Medulla oblongata (tissue), 1 donor: ENCODE results near the gene ZDHHC14.
"Not testable (repeated sequence)": the region's sequence is repeated elsewhere in the genome, so short reads cannot be mapped to it uniquely, and the experiment has no call there.

Source experiments
- DNase-seq: peaks from one replicate; pipeline ENCODE4 v3.0.0-alpha.2; 2015; ENCODE audit errors: extremely low spot score

ZDHHC14 gene

DNA sequence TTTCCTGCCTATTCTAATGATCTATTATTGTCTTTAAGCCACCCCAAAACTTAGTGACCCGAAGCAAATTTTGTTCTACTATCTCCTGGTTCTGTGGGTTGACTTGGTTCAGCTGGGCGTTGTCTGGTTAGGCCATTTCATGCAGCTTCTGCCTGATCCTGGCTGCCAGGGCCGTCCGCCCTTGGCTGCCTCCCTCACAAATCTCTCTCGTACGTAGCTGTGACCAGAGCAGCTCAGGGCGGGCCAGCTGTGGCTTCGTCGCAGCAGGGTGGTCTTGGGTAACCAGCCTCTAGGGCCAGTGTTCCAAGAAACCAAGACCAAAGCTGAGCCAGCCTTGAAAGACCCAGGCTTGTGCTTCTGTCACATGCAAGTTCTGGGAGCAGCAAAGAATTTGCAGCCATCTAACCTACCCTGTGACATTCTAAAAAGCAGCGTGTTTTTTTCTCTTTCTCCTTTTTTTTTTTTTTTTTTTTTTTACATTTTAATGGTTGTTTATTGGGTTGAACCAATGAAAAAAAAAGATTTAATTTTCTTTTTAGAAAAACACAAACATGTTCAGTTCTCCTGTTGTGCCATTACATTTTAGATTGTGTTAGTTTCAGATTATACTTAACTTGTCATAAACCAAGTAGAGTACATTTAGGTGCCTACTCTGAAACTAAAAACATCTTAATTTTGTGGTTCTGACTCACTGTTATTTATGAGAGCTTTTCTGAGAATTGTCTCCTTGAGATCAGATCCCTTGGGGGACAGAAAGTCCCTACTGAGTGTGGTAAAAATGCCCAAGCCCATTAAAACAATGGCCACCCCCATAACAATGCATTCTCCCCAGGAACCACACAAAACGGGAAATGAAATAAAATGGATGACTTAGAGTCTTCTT, 83.9 kb downstream of the ZDHHC14 start:
- DNase-seq = no peak

DNA sequence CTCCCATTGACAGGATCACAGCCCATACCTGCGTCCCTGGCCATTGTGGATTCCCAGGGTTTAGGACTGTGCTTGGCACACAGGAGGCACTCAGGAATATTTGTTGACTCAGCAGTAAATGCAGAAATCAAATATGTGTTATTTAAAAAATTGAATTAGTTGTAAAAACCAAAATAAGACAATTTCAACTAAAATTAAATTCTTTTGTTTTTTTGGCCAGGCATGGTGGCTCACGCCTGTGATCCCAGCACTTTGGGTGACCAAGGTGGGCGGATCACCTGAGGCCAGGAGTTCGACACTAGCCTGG, 85.3 kb downstream of the ZDHHC14 start:
- no peak for DNase-seq

DNA sequence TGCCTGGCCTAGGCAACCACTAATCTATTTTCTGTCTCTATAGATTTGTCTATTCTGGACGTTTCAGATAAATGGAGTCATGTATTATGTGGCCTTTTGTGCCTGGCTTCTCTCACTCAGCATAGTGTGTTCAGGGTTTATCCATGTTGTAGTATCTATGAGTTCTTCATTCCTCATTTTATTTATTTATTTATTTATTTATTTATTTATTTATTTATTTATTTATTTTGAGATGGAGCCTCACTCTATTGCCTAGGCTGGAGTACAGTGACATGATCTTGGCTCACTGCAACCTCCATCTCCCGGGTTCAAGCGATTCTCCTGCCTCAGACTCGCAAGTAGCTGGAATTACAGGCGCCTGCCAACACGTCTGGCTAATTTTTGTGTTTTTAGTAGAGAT, 86.3 kb downstream of the ZDHHC14 start:
- DNase-seq = not testable (repeated sequence)

DNA sequence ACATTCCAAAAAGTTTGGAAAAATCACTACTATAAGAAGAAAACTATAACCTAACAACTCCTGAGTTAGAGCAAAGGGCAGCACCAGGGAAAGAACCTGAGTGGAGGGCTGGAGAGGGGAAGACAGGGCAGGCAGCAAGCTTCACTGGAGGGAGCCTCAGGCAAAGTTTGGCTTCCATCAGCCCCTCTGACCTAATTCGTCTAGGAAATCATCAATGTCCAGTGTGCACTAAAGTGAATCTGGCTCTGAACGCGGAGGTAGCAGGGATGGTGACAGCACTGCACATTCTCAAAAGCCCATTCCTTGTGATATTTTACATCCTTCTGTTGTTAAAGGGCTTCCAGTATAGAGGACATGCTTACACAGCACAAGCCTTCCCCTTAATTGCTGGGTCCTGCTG, 87.1 kb downstream of the ZDHHC14 start:
- DNase-seq = no peak

DNA sequence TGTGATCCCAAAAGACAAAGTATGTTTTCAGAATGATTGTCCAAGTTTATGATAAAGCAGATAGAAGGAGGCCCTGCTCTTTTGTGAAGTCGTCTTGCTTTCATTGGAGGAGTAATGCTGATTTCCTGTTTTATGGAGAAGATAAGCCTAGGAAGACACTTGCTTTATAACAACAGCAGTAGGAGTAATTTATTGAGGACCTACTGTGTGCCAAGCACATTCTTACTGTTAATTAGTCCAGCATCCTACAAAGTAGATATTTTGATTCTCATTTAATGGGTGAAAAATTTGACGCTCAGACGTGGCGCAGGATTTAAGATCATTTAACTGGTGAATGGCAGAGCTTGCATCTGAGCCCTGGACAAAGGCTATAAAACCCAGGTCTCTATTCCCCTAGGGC, 87.6 kb downstream of the ZDHHC14 start:
- DNase-seq = no peak

DNA sequence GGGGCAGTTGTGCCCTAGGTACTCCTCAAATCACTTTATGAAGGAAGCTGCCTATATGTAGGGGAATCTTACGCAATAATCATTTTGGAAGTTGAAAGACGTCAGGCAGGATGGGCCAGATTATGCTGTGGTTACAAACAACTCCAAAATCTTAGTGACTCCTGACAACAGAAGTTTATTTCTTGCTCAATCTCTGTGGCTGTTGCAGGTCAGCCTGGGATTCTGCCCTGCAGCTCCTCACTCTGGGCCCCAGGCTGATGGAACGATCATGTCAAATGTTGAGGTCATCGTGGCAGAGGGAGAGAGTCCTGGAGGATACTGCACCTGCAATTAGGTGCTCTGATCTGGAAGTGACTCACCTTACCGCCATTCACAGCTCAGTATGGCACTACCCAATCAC, 88.4 kb downstream of the ZDHHC14 start:
- DNase-seq = no peak

DNA sequence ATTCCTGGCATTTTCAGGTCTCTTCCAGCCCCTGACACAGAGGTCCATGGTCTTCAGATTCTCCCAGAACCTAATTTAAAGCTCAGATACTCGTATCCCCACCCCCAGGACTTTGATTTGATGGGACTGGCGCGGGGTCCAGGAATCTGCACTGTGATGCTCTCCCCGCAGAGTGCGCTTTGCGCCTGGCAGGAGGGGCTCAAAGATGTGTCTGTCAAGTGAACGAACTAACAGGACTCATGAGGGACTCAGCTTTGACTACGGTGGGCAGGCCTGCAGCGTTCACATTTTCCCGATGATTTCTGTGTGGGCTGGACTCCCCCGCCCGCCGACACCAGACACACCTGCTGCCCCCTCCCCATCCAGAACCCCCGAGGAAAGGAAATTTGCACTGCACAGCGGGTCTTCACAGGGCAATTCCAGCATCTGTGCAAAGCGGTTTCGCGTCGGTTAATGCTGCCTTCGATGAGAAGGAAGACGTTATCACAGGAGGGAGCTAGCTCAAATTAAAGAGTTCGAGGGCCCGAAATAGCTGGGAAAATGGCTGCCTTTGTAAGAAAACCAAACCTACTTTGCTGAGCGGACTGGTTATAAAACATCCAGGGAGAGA, 90.2 kb downstream of the ZDHHC14 start:
- no peak for DNase-seq

DNA sequence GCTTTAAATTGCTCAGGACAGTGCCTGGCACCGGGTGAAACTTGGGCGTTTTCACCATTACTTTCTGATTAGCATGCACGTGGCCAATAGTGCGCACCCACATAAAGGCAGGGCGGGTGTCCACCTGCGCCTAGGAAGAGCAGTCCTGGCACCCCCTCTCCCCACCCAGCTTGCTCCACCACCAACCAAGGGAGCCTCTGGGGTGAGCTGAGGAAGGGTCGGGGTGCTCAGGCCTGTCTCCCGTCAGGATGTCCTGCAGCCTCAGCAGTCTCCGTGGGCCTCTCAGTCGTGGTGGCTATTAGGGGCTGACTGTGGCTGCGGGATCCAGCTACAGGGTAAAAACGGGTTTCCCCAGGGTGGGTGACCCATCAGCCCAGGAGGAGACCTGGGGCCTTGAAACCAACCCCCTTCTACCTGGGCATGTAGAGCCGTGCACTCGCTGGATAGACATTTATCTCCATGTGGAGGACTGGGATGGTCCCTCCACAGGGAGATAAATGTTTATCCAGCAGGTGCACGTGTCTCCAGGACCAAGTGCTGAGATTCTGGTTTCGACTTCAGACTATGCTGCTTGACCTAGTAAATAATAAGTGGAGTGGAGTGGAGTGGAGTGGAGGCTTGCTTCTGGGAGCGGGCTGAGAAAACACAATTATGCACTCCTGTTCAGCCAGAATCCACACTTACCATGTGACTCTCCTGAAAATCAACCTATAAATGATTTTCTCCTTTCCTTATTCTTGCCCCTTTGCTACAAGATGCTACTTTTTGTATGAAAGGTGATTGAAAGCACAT, 91.1 kb downstream of the ZDHHC14 start:
- DNase-seq = no peak

DNA sequence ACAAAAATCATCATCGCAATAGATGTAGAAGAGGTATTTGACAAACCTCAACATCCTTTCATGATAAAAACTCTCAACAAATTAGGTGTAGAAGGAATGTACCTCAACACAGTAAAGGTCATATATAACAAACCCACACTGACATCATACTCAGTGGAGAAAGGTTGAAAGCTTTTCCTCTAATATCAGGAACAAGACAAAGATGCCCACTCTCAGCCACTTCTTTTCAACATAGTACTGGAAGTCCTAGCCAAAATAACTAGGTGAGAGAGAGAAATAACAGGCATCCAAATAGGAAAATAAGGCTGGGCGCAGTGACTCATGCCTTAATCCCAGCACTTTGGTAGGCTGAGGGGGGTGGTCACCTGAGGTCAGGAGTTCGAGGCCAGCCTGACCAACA, 95.8 kb downstream of the ZDHHC14 start:
- DNase-seq = no peak

DNA sequence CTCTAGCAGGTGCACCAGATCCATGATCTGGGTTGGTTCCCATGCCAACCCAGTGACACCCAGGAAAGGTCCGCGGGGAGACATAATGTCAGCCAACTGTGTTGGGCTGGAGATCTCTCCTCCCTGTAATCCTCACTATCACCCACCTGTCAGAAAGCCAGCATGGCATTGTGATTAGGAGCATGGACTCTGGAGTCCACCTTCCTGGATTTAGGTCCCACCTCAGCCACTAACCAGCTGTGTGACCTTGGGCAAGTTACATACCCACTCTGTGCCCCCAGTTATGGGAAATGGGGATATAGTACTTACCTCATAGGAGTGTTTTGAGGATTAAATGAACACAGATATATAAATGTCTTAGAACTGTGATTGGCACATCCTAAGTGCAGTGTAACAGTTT, 97.9 kb downstream of the ZDHHC14 start:
- DNase-seq = no peak

DNA sequence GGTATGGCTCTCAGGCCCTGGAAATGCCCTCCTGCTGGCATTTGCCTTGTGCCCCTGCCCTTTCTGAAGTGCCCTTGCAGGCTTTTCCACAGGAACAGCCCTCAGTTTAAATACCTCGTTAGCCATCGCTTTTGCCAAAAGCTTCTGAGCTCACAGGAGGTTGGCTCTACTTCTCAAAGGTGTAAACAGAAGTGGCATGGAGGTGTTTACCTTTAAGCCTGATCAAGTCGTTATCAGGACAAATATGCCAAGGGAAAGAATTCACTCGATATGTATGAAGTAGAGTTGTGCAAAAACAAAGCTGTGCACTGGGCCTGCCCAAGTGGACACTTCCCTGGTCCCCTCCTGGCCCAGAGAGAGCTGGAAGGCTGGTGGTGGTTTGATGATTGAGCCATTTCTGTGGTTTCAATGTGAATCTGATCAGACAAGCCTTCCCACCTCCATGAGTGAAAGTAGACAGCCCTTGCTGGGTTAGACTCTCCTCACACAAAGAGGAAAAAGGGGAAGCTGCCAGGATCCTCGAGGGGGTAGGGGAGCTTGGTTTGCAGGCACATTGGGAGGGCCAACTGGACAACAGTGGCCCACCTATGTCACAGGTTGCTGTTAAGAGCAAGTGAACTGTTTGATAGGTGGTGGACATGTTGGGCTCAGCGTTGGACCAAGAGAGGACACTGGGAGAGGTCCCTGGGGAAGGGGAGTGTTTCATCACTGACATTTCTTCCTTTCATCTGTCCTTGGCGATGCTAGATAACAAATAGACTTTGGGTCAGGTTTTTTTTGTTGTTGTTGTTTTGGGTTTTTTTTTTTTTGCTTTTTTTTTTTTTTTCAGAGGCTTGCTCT, 98.7 kb downstream of the ZDHHC14 start:
- DNase-seq = no peak

DNA sequence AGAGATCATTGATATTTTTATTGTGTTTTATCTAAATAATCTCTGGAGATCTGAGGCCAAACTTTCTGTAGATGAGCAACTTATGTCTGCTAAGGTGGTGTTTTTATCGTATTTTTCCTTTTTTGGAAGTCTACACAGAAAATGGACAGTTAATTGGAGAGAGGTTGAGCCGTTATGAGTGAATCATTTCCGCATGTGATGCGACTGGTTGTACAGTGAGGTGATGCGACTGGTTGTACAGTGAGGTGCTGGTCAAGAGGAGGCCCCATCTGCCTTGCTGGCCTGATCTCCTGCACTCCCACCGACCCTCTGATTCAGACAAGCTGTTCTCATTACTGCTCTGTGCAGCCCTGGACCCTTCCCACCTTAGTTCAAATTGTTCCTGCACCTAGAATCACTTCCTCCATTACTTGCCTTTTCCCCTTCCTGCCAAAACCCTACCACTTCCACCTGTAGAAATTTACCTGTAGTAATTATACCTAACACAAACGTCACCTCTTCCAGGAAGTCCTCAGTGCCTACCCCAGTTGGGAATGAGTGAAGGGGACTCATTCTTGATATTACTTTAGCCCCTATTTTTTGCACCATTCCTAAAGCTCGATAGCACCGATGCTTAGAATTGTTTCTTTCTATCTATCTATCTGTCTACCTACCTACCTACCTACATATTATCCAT, 100.3 kb downstream of the ZDHHC14 start:
- DNase-seq = no peak

DNA sequence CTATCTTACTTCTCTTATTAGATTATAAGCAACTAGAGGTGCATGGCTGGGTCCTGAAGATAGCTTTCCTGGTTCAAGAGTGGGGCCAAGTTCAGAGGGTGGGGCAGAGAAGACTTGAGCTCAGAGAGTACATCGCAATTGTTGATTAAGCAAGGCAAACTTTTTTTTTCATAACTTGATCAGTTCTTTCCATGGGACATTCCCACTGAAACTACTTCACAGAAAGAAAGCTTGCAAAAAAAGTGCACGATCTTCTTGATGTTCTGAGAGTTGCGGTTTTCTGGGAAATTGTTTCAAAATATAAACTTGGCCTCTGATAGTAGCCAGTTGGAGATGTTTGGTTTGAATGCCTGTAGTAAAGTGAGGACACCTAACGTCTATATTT, 100.9 kb downstream of the ZDHHC14 start:
- DNase-seq = no peak

DNA sequence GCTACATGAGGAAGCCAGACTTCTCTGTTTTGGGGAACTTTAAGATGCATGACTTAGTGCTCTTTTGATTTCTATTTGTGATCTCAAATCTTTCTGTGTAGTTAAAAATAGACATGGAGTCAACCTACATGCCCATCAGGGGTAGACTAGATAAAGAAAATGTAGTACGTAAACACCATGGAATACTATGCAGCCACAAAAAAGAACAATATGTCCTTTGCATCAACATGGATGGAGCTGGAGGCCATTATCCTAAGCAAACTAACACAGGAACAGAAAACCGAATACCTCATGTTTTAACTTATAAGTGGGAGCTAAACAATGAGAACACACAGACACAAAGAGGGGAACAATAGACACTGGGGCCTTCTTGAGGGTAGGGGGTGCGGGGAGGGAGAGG, 102.8 kb downstream of the ZDHHC14 start:
- DNase-seq = no peak

DNA sequence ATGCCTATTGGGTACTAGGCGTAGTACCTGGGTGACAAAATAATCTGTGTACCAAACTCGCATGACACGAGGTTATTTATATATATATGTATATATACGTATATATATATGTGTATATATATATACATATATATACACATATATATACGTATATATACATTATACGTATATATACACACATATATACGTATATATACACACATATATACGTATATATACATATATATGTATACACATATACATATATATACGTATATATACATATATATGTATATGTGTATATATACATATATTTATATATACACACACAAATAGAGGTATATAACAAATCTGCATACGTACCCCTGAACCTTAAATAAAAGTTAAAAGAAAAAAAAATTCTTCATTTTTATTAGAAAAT, 103.2 kb downstream of the ZDHHC14 start:
- no peak for DNase-seq

DNA sequence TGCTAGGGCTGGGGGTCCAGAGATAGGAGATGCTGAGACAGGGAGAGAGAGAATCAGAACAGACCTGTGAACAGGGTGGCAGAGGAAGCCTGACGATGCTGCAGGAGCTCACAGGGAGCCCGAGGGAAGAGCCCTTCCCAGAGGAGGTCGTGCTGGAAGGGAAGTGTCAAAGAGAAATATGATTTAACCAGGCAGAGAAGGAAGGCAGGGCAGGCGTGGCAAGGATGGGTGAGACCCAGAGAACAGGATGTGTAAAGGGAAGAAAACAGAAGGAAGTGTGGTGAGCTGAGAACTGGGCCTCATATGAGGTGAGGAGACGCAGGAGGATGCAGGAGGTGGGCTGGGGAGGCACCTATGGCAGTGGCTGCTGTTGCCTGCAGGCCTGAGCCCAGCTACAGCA, 105.6 kb downstream of the ZDHHC14 start:
- DNase-seq = no peak

DNA sequence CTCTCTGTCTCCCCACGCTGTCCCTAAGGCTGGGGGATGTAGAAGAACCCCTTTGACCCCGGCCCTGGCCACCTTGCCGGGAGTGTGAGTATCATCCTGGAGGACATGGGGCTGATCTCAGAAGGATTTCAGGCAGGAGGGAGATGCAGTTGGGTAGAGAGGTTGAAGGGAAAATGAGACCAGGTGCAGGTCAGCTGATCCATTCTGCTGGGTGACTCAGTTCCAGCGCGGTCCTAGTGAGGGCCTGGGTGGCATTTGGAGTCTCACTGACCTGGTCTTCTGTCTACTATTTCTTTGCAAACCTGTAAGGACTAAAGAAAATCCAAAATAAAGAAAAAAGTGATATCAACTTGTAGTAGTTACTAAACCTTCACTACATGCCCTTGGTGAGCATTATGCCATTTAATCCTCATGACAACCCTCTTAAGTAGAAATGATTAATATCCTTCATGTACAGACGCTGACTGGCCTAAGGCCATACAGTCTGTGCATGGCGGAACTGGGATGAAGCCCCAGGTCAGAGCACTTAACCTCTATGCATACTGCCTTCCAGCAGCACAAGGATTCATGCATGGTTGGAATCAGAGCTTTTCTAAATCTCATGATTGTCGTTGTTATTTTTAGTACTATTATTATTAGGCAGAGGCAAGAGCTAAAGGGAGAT, 106.3 kb downstream of the ZDHHC14 start:
- no peak for DNase-seq

DNA sequence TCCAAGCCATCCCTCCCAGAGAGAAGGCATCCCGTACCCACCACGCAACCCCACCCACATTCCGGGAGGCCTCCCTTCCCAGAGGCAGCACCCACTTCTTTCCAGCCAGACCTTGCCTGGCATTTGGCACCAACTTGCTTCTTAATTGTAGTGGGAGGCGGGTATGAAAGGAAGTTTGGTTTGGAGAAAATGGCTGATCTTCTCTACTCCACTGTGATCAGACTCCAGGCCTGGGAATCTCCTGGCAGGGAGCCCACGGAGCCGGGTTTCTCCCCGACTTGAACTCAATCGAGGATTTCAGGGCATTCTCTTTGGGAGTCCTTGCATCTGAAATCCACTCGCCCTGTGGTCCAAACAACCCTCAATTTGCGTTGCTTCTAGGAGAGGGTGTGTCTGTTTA, 107.1 kb downstream of the ZDHHC14 start:
- no peak for DNase-seq

DNA sequence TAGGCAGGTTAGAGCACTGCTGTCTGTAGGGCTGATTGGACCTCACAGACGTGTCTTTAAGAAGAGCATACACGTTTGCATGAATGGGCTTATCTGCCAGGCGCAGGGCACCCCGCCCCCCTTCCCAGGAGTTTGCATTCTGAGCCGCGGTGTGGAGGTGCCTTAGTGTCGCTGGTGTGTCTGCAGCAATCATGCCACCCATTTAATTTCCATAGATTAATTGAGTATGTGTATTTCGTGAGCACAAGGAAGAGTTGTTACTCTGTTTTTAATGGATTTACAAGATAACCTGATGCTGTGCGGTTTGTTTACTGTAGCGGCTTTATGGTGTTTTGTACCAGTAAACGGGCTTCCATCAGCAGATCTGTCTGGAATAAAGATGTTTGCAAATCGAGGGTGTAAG, 107.7 kb downstream of the ZDHHC14 start:
- no peak for DNase-seq

DNA sequence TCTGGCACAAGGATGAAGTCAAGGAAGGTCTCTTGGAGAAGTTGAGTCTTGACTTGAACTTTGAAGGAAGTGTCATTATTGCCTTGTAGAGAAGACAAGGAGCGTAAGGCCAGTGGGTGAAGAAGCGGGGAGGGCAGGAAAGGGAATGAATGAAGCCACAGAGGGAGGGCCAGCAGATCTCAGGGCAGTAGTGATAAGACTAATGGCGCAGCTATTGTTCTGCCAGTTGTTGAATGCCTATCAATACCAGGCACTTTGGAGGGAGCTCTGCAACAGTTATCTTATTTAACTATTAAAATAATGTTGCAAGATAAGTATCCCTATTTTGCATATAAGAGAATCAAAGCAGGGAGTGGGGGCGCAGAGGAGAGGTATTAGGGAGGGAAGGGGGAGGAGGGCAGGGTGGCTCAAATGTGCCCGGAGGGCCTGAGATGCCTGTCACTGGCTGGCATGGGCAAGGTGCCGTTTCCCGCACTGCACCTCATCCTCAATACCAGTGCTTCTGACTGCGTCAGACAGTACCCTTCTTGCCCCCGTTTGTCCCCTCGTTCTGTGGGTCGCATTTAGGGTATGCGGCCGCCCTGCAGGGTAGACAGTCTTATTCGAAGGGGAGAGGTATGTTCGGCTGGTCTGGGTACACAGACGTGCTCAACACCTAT, 109.8 kb downstream of the ZDHHC14 start:
- no peak for DNase-seq
